TTC549 (cell line): Measurements from ENCODE around the gene C16orf92.

Experiments used
- FAIRE-seq: peaks from 2 replicates; lab custom pipeline; 2012; peaks lifted over from hg19 to GRCh38; lab: Jason Lieb, UNC

Gene C16orf92

GRCh38 chr16:29989111-29989858 lies 33.7 kb upstream of the C16orf92 start:
- no peak for FAIRE-seq

DNA sequence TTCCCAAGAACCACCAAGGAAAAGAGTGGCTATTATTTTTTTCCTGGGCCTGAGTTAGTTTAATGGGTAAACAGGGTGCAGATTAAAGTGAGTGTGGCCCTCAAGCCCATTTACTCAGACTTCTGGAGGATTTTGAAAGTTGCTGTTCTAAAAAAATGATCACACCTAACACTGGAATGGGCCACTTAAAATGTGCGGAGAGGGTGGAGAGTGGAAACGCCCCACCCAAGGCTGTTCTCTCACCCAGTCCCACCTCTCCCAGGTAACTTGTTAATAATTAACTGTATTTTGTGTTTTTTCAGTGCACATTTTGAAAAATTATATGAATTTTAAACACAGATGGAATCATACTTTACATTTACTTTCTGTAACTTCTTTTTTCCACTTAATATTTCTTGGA lies 33.0 kb upstream of the C16orf92 start:
- FAIRE-seq, result no peak

DNA sequence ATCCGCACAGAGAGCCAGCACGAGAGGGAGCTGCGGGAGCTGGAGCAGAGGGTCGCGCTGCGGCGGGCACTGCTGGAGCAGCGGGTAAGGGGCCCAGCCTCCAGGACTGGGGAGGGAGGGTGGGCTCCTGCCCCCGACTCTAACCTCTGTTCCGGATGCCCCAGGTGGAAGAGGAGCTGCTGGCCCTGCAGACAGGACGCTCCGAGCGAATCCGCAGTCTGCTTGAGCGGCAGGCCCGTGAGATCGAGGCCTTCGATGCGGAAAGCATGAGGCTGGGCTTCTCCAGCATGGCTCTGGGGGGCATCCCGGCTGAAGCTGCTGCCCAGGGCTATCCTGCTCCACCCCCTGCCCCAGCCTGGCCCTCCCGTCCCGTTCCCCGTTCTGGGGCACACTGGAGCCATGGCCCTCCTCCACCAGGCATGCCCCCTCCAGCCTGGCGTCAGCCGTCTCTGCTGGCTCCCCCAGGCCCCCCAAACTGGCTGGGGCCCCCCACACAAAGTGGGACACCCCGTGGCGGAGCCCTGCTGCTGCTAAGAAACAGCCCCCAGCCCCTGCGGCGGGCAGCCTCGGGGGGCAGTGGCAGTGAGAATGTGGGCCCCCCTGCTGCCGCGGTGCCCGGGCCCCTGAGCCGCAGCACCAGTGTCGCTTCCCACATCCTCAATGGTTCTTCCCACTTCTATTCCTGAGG lies 32.0 kb upstream of the C16orf92 start:
- FAIRE-seq, result no peak

DNA sequence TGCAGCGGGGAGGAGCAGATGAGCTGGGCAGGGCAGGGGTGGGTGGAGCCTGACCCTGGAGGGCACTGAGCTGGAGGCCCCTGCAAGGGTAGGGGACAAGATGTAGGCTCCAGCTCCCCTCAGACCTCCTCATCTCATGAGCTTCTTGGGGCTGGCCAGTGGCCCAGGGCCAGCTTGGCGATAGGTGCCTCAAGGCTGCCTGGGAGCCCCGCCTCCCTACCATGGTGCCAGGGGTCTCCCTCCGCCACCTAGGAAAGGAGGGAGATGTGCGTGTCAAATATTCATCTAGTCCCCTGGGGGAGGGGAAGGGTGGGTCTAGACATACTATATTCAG lies 31.5 kb upstream of the C16orf92 start:
- no peak for FAIRE-seq

DNA sequence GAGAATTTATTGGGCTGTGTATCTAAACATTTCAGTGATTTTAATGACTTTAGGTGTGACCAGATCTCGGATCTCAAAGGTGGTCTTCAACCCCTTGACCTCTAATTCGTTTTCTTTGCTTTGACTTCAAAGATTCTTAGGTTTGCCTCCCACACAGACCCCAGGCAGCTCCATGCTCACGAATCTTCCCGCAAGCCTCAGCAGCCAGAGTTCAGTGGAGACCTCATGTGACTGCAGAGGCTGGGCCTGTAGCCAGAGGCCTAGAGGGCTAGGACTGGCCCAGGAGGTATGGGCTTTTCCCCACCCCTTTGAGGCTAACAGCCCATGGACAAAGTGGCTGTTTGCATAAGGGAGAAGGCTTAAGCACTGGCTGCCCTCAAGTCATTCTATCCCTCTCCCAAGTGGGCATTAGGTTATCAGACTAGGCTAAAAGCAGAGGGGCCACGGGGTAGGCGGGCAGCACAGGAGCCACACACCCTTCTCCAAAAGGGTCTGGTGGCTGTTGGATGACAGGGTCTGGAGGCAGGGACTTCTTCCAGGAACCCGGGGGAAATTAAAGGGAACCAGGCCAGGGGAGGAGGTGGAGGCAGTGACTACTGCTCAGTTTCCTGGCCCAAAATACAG lies 30.5 kb upstream of the C16orf92 start:
- FAIRE-seq, result no peak

DNA sequence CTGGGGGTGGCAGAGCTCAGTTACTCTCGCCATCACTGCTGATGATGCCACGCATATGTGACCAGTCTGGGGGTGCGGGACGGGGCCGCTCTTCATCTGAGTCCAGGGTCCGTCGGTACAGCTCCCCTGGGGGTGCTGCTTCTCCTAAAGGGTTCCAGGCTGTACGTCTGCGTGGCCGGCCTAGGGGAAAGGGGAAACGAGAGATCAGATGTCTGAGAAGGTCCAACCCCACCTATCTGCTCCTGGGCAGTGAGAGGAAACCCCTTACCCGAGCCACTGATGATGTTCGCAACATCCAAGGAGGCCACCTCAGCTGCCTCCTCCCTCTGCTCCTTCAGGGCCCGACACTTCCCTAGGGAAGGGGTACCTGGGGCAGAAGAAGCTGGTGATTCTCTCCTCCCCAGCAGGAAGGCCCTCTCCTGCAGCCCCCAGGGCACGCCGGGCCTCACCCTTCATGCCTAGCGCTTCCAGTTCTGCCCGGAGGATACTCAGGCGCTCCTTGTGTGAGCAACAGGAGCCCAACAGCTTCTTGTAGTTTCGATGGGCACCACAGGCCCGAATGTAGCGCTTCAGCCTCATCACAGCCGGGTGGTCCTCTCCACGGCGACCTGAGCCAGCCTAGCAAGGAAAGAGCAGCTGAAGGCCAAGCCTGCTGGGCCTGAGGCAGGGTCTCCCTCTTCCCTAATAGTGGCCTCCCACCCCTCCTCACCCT lies 29.7 kb upstream of the C16orf92 start:
- FAIRE-seq, result no peak

DNA sequence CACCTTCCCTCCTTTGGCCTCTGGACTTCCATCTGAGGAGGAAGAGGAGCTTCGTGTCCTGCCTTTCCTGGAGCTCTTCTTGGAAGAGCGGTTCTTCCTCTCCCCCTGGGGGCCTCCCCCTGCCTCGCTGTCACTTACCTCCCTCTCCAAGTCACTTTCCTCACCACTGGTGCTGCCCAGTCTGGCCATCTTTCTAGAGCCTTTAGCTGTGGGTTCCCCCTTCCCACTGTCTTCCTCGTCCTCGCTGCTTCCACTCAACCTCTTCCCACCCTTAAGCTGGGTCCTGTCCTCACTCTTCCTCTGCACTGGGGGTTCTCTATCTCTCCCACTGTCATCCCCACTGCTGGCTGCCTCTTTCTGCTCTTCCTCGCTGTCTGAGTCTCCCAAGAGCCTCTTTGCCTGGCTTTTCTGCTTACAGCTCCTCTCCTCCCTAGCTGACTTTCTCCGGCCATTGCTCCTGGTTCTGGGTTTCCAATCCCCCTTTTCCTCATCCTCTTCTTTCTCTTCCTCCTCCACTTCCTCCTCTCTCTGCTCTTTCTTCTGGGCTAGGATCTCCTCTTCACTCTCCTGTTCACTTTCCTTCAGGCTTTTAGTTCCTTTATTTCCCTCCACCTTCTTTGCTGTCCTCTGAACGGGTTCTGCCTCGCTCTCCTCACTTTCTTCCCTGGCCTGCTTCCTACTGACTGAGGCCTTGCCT lies 28.9 kb upstream of the C16orf92 start:
- no peak for FAIRE-seq

DNA sequence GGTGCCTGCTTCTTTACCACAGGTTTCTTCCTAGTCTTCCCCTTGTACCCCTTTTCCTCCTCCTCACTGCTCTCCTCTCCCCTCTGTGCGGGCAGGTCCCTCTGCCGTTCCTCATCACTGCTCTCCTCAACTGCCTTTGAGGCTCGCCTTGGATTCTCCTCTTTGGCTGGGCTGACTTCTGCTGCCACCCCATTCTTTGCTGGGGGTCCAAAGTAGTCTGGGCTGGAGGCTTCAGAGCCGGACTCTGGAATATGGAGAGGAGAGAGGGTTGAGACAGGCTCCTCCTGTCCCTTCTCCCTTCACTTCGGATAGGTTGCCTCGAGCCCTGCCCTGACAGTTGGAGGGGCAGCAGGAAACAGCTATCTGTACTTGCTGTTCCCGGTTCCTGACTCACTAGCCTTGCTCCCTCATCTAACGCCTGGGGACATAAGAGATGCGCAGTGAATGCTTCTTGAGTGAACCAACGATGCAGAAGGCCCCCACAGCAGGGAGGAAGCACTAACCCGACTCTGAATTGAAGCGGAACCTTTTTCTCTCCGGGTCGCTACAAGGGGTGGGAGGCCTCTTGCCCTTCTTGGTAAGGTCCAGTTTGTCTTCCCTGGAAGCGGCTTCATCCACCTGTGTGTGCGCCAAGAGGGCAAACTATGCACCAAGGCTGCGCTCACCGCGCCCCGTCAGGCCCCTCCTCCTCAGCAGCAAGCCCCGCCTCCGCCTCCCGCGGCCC lies 28.2 kb upstream of the C16orf92 start:
- FAIRE-seq, result no peak

DNA sequence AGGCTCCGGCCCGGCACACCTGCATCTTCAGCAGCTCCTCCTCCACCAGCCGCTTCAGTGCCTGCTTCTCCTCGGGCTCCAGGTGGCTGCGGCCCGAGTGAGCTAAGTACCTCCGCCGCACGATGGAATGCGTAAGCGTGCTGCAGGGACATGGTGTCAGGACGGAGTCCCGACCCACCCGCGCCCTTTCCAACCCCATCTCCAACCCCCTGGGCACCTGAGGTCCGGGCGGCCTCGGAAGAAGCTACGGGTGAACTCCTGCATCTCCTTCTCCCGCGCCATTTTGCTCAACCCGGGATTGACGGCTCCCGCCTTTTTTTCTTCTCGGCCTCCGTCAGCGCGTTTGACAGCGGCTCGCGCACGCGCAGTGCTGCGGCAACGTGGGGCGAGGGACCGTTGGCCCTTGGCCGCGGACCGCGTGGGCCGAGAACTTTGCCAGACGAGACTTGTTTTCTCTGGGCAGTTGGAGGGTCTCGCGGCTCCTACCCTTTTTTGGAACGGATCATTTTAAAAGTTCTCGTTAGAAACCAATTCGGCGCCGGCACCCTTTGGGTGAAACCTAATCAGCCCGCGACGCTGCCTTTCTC lies 27.6 kb upstream of the C16orf92 start, which contains the start of gene HIRIP3:
HIRIP3 (minus strand) TSS at position 294 of the 587 bp plus-strand sequence; CDS start at position 282, 12 bp downstream.
- FAIRE-seq, result no peak

DNA sequence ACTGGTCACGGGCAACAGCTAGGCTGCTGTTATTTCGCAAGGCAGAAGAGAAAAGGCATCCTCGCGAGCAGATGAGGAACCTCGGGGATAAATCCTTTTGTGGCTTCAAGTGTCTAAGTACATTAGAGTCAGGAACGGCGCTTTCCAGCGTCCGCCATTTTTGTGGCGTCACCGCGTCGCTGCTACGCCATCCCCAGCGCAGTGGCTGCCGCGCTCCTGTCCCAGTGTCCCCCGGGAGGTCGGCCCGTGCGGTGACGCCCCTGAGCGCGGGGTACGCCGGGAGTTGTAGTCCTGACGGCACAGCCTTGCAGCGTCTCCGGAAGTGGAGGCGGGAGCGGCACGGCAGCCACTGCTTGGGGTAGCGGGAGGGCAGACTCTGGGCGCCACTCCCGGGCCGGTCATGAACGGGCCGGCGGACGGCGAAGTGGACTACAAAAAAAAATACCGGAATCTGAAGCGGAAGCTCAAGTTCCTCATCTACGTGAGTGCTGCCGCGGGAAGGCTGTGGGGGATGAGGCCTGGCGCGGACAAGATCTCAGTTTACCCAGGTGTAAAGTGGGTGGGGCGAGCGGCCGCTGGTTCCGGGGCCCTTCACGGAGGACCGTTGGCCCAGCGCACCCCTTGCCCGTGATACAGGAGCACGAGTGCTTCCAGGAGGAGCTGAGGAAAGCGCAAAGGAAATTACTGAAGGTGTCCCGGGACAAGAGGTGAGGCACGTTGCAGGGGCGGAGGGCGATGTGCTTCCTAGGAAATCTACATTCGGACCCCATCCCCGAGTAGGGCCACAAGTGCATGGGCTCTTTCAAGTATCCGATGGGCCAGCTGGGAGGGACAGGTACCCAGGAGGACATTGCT lies 26.9 kb upstream of the C16orf92 start, which contains the start of gene INO80E:
INO80E (plus strand) TSS at position 331 of the 855 bp plus-strand sequence; CDS start at position 401, 70 bp downstream.
- FAIRE-seq, result peak; percentile 28

DNA sequence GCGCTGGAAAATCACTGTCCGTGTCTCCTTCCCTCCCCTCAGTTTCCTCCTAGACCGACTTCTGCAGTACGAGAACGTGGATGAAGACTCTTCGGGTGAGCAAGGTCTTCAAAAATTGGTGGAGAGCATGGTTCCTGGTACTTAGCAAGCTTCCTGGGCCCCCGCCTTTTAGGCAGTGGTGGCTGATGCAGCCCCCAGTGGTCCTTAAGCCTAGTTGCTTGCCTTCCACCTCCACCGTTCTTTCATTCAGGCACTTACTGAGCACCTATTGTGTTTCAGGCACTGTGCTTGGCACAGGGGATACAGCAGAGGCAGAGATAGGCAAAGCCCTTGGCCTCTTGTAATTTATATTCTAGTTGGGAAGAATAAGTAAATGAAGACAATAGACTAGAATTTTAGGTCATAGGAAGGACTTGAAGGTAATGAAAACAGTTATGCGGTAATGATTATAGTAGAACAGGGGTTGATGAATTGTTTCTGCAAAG lies 26.2 kb upstream of the C16orf92 start:
- no peak for FAIRE-seq

DNA sequence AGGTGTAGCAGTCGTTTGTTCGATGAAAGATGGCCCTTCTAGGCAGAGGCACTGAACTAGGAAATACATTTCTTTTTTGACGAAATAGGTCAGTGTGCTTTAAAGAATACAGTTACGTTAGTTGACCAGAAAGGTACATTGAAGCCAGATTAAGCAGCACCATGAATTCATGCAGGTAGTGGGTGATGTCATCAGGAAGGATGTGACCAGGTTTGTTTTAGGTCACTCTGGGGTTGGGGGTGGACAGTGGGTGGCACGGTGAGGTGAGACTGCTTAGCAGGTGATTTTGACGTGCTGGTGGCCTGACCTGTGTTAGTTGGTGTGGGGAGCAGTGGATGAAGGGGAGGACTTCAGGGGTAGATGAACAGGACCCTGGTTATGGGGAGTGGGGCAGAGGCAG lies 23.4 kb upstream of the C16orf92 start:
- no peak for FAIRE-seq

DNA sequence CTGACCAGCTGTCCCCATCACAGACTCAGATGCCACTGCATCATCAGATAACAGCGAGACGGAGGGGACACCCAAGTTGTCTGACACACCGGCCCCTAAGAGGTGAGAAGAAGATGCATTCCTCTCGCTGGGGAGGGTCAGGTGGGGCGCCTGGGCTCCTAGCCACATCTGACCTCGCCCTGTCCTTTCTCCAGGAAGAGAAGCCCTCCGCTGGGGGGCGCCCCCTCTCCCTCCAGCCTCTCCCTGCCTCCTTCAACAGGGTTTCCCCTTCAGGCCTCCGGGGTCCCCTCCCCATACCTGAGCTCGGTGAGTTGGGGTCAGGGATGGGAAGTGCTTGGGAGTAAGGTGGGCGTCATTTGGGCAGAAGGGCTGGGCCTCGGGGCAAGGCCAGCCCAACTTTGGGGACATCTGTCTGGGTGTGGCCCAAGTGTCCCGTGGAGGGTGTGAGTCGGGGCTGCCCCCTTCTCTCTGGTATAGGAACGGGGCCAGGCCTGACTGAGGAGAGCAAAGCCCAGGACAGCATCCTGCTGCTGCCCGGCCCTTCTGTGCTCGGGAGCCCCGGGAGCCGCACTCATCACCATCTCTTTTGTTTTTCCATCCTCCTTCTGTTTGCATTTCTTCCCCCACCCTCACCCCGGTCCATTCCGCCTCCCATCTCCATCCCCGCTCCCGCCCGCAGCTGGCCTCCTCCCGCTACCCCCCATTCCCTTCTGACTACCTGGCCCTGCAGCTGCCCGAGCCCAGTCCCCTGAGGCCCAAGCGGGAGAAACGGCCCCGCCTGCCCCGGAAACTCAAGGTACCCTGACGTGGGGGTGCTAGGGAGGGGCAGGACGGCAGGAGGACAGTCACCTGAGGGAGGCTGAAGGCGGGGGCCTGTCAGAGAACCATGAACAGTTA lies 22.0 kb upstream of the C16orf92 start:
- FAIRE-seq, result no peak

DNA sequence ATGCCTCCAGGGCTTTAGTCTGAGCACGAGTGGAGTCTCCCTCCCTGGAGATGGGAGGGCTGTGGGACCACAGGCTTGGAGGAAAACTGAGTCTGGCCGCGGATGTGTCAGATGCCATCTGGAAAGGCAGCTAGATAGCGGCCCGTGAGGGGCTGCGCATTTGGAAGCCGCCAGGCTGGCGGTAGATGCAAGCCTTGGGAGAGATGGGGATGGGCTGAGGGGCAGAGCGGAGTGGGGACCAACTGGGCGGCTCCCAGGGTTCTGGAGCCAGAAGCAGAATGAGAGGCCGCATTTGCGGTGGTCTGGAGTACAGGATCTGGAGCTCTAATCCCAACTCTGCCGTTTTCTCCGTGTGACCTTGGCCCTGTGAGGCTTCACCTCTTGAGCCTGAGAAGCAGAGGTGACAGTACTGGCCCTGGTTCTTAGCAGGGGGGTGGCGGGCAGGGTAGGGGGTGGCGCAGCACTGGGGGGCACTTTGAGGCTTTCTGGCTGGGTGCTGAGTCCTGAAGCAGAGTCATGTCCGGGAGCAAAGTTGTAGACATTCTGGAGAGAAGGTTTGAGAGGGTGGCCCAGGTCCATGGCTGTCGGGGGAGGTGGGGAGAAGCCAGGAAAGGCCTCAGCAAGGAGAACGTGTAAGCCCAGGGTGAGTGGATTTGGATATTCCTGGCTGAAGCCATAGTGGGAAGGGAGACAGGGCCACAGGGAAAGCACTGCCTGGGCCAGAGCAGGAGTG lies 20.2 kb upstream of the C16orf92 start:
- no peak for FAIRE-seq

DNA sequence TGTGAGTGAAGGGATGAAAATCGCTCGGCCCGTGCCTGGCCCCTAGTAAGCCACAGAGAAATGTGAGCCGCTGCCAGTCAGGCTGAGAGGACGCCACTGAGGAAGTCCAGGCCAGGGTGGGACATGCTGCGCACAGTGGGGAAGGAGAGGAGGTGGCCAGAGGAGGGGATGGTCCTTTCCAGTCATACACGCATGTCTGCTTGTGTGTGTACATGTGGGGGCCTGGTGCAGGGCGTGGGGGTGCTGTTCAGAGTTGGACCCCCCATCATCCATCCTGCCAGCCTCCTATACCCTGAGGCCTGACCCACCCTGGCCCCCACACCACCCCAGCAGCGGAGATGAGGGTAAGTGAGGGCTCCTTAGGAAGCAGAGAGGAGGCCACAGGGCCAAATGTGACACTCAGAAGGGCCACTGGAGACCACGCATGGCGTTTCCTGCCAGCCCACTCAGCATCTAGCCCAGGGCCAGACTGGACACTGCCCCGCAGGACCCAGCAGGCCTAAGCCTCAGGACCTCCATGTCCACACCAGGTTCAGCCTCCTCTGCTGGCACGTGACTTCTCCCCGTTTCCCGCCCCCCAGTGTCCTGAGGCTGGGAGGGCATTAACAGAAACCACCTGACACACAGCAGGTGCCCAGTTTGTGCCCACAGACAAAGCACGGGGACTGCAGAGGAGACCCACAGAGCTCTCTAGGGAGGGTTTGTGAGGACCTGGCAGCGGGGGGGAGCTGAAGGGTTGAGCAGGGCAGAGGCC lies 19.2 kb upstream of the C16orf92 start:
- no peak for FAIRE-seq

GRCh38 chr16:30004424-30004776 lies 18.6 kb upstream of the C16orf92 start:
- FAIRE-seq, result no peak

GRCh38 chr16:30004811-30005242 lies 18.2 kb upstream of the C16orf92 start:
- FAIRE-seq, result no peak
